GM18951 (cell line): Measurements from ENCODE around the gene BAZ2B.

ENCODE experiments used
- POLR2A ChIP-seq: IDR thresholded peaks from 4 replicates; pipeline ENCODE4 v1.6.1; 2011; ENCODE audit warnings: mild to moderate bottlenecking; ENCODE audit not compliant: insufficient read length, insufficient read depth; ENCODE audit errors: extremely low read depth
- in situ Hi-C: fragments of 300-500 bp; cut with MboI; formaldehyde crosslinking; loops from one replicate; pipeline ENCODE4 v1.12.0; 2022; ENCODE audit warnings: low sequenced_read_pairs, mixed read lengths, inconsistent platforms; ENCODE audit not compliant: unreplicated experiment

BAZ2B gene

DNA sequence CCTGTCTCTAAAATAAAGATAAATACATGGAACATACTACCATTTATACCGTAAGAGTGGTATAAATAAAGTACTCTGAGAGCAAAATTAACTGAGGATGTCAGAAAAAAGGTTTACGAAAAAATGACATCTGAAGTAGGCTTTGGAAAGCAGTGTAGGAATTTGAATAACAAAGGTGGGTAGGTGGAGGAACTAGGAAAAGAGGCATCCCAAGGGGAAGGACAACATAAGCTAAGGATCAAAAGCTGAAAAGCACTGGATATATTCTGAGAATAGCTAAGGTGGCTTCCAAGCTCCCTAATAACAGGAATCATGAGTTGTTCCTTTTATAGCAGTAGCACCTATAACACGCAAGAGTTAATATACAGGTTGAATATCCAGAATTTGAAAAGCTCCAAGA is 91.3 kb downstream of the BAZ2B start:
- in situ Hi-C loops: no loop called here
- TF ChIP-seq POLR2A: no peak

DNA sequence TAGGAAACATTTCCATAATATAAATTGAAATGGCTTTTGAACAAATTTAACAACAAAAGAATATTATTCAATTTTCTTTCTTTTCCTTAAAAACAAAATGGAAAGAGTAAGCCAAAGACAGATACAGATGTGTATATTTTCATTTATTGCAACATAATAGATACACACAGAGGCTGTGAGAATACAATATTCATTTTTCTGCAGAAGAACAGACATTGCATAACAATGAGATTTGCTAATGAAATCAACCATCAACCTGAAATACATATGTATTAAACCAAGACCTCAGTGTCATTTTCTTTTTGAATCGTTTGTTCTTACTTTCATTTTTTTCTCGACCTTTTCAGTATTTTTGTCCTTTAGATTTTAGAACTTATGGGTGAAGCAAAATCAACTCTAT is 95.1 kb downstream of the BAZ2B start:
- in situ Hi-C loops: no loop called here
- no peak for TF ChIP-seq POLR2A

DNA sequence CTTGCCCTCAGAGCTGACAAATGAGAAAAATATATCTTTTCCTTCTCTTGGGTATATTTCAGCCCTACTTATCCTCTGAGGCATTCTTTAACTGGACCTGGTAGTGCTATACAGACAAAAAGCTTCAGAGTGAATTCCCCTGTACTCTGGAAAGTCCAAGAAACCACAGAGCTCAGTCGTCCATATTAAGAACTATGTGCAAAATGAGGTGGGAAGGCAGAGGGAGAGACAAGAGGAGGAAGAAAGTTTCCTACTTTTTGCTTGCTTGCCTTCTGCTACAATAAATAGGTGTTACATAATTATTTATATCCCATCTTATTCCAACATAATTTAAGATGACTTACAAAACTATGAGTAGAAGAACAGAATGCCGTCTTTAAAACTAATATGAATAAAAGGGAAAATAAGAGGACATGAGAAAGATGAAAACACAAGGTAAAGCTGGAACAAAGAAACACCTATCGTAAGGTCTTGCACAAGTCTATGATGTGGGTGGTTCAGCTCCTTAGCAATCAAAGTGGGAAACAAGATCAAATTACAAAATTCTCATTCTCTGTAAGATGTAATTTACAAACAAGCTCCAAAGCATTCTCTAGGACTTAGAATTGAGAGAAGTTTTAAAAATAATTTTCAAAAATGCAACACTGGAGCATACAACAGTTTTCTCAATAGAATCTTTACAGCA is 97.9 kb downstream of the BAZ2B start:
- in situ Hi-C loops: no loop called here
- no peak for TF ChIP-seq POLR2A

DNA sequence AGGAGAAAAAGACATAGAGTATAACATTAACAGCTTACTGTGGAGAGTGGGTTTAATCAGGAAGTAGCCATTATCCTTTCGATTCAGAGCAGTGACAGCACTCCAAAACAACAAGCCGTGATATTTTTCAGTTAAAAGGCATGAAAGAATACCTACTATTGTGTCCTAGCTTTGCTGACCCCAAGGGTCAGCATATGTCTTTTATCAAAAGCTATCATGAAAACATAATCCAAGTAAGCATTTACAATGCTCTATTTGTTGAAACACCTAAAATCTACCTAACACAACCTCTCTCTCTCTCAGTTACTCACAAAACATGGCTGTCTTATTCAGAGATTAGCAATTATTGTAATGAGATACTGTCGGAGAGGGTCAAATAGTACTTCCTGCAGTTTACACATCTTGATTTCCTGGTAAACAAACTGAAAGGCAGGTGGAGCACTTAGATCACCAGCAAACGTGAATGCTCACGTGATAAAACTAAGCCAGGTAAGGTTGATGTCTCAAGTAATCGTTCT is 100.0 kb downstream of the BAZ2B start:
- peak; percentile 33 for TF ChIP-seq POLR2A
- in situ Hi-C loops: no loop called here

DNA sequence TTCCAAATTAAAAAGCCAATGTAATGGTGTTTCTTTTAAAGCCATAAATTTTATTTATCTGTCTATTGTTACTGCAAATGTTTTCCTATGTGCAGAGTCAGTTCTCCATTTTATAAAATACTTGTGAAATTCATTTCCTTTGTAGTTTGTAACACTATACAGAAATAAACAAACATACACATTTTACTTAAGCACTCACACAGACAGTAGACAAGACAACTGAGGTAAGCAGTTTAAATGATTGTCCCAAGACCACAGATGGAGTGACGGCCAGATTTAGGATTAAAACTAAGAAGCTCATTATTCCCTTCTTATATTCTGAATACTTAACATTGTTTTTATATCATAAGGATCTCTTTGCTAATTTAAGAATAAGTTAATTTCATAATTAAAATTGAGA is 100.9 kb downstream of the BAZ2B start:
- no peak for TF ChIP-seq POLR2A
- in situ Hi-C loops: no loop called here

DNA sequence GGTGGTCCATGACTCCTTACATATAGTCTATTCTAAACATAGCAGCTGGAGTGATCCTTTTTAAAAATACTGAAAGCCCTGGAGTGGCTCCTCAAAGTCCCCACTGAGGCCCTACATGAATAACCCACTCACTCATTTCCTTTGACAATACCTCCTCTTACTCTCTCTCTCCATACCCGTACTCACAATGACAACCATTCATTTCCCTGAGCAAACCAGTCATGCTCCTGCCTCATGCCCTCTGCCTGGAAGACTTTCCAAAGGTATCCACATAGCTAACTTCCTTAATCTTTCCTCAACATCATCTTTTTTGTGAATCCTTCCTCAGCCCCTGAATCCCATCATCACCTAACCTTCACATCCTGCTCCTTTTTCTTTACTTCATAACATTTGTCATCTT is 102.6 kb downstream of the BAZ2B start:
- TF ChIP-seq POLR2A: no peak
- in situ Hi-C loops: no loop called here

DNA sequence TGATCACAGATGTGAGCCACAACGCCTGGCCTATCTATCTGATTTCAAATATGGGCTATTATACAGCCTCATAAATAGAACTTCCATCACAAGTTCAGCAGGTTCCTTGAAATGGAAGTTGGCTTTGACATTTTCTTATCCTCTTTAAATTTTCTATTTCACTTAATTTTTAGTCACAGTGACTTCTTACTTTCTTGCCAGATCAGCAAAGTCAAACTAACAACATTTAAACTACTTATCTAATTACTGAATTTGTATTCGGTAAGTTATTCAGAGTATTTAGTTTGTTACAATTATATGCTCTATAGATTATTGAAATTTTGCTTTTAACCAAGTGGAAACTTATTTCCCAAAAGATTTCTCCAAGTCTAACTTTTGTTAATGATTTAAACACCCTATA is 108.2 kb downstream of the BAZ2B start:
- TF ChIP-seq POLR2A: no peak
- in situ Hi-C loops: no loop called here

DNA sequence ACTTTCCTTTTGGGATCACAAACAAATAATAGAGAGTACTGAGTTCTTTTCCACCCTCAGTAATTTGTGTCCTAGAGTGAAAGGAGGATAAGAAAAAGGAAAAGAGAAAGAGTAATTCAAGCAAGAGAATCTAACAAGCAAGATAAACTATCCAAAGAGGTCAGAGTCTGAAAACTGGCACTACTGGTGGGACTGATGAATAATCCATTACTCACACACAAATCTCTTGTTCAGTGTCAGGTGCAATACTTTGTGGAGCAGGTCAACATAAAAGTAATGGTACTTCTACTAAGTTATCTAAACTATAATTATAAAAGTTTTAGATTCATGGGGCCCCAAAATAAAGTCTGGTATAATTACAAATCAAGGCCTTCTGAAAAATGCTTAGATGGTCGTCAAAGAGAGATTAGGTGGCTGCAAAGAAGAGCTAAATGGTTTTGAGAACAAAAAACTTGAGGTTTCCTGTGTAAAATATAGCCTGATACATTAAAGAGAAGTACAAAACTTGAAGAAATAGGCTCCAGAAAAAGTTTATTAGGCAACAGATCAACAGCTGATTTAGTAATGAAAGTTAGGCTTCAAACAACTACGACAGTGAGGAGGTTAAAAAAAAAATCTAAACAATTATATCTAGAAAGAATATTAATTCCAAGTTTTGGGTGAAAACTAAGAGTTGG is 109.4 kb downstream of the BAZ2B start:
- TF ChIP-seq POLR2A: no peak
- in situ Hi-C loops: no loop called here

DNA sequence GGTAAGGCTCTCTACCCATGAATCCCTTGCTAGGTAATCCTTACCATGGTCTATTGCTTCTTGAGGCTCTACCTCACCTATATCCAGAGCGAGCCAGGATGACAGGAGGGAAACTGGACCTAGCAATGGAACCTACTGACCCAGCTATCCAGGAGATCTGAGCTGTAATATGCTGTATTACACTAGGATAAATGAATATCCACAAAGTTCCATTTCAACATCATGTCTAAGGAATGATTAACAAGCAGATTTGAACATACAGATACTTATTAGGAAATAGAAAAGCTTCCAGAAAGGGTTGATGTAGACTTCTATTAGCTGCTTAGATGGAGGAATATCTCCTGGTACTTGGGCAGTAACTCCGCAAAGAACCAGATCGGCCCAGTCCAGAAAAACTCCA is 110.1 kb downstream of the BAZ2B start:
- TF ChIP-seq POLR2A: no peak
- in situ Hi-C loops: no loop called here

DNA sequence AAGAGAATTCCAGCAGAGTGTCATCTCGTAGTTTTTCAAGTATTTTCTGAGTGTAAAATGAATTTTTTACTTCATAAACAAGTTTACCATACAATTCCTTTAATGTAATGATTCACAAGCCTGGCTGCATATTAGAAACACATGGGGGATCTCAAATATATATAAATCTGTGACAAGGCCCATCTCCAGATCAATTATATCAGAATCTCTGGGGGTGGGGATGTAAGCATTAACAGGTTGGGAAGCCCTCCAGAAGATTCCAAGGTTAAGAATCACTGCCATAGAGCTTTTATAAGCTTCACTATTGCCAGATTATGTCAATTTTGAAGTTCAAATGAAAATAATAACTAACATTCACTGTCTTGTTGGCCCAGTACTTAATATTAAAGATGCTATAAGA is 111.2 kb downstream of the BAZ2B start:
- in situ Hi-C loops: no loop called here
- no peak for TF ChIP-seq POLR2A

DNA sequence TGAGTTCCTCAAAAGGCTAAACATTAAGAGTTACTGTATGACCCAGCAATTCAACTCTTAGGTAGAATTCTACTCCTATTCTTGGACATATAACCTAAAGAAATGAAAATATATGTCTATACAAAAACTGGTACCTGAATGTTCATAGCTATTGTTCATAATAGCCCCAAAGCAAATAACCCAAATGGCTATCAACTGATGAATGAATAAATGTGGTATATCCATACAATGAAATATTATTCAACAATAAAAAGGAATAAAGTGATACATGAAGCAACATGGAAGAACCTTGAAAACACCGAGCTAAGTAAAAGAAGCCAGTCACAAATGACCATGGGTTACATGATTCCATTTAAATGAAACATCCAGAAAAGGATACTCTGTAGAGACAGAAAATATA is 114.6 kb downstream of the BAZ2B start:
- no peak for TF ChIP-seq POLR2A
- in situ Hi-C loops: no loop called here

DNA sequence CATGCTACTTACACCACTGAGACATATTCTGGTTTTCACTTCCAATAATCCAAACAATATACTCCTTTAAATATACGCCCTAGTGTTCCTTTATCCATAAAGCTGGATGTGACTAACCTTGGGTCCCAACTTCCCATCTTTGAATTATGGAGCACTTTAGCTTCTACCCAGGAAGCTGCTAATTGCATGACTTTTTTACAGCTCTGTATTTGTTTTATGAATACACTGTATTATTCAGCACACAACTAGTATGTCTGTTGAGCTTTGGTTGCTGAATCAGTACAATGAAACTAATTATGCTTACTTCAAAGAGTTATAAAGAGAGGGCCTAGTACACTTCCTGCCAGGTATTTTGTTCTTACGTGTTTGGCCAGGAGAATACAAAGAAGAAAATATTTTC is 118.5 kb downstream of the BAZ2B start:
- in situ Hi-C loops: no loop called here
- no peak for TF ChIP-seq POLR2A

DNA sequence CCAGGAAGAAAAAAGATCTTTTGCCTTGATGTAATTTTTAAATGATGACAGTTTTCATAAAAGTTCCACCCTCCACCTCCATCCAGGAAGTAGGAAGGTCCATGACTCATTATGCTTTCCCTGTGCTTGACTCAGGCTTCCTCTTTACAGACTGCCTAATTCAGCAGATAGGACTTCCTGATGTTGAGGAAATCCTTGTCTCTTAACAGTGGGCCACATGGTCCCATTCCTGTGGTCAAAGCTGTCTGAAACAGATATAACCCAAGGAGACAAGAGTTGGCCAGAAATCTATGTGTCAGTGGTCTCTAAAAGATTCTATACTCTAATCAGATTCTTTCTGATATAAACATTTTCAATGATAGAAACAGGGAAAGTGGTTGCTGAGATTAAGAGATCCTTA is 119.1 kb downstream of the BAZ2B start:
- in situ Hi-C loops: no loop called here
- TF ChIP-seq POLR2A: no peak

DNA sequence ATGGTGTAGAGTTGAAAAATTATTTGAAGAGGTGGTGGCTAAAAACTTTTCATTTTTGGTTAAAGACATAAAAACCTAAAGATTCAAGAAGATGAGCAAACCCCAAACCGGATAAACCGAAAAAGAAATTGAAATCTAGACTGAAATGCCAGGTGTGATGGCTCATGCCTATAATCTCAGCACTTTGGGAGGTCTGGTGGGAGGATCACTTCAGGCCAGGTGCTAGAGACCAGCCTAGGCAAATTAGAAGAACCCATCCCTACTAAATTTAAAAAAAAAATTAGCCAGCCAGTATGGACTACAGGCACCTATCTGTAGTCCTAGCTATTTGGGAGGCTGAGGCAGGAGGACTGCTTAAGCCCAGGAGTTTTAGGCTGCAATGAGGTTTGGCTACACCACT is 126.9 kb downstream of the BAZ2B start:
- in situ Hi-C loops: no loop called here
- no peak for TF ChIP-seq POLR2A
